GM23248 (cell line): ENCODE data around the gene SCMH1. TPM values are rescaled to one million over a fixed set of nuclear protein-coding genes. Genes with fewer than 3 reads are reported as not detected.
"Not testable (repeated sequence)": the region's sequence is repeated elsewhere in the genome, so short reads cannot be mapped to it uniquely, and the experiment has no call there.

Source experiments
- DNase-seq: peaks from one replicate; pipeline ENCODE4 v3.0.0-alpha.2; 2015
- H2AFZ ChIP-seq: fragments of 200-600 bp; sonication (generic); 2 replicates; pipeline ENCODE4 v1.6.1; 2016; ENCODE audit warnings: antibody characterized with exemption
- H3F3A ChIP-seq: fragments of 200-600 bp; sonication (generic); 2 replicates; pipeline ENCODE4 v1.6.1; 2016; ENCODE audit warnings: mild to moderate bottlenecking, antibody characterized with exemption, mixed run types; ENCODE audit not compliant: insufficient read depth
- H3K27ac ChIP-seq: fragments of 200-600 bp; sonication (generic); 2 replicates; pipeline ENCODE4 v1.5.1; 2016; ENCODE audit warnings: mild to moderate bottlenecking
- H3K27me3 ChIP-seq: fragments of 200-600 bp; sonication (generic); replicated peaks from 2 replicates; pipeline ENCODE4 v1.6.1; 2016; ENCODE audit warnings: mild to moderate bottlenecking; ENCODE audit not compliant: insufficient read depth
- H3K36me3 ChIP-seq: fragments of 200-600 bp; sonication (generic); 2 replicates; pipeline ENCODE4 v1.6.1; 2016; ENCODE audit warnings: low read depth, mild to moderate bottlenecking
- H3K4me1 ChIP-seq: fragments of 200-600 bp; sonication (generic); 2 replicates; pipeline ENCODE4 v1.6.1; 2016; ENCODE audit warnings: mild to moderate bottlenecking; ENCODE audit not compliant: insufficient read depth
- H3K4me2 ChIP-seq: fragments of 200-600 bp; sonication (generic); one replicate; pipeline ENCODE4 v1.6.1; 2016; ENCODE audit warnings: mild to moderate bottlenecking; ENCODE audit not compliant: unreplicated experiment
- H3K4me3 ChIP-seq: fragments of 200-600 bp; sonication (generic); 2 replicates; pipeline ENCODE4 v1.5.1; 2016; ENCODE audit warnings: mild to moderate bottlenecking
- H3K79me2 ChIP-seq: fragments of 200-600 bp; sonication (generic); 2 replicates; pipeline ENCODE4 v1.6.1; 2016; ENCODE audit warnings: mild to moderate bottlenecking; ENCODE audit not compliant: insufficient read depth
- H3K9ac ChIP-seq: fragments of 200-600 bp; sonication (generic); 2 replicates; pipeline ENCODE4 v1.6.1; 2016; ENCODE audit warnings: mild to moderate bottlenecking
- H3K9me2 ChIP-seq: fragments of 200-600 bp; sonication (generic); 2 replicates; pipeline ENCODE4 v1.6.1; 2016; ENCODE audit warnings: mixed run types, mild to moderate bottlenecking, moderate library complexity; ENCODE audit not compliant: insufficient read depth
- H3K9me3 ChIP-seq: fragments of 200-600 bp; sonication (generic); one replicate; pipeline ENCODE4 v1.6.1; 2017; ENCODE audit warnings: low read depth
- H4K20me1 ChIP-seq: fragments of 200-600 bp; sonication (generic); 2 replicates; pipeline ENCODE4 v1.6.0; 2016; ENCODE audit not compliant: insufficient read depth
- EZH2 ChIP-seq: fragments of 200-600 bp; sonication (generic); IDR thresholded peaks from 2 replicates; pipeline ENCODE4 v1.6.1; 2018; ENCODE audit warnings: antibody characterized with exemption, mild to moderate bottlenecking; ENCODE audit not compliant: insufficient read depth, poor library complexity, severe bottlenecking
- EZH2phosphoT487 ChIP-seq: fragments of 200-600 bp; sonication (generic); IDR thresholded peaks from 2 replicates; pipeline ENCODE4 v1.6.1; 2018; ENCODE audit warnings: antibody characterized with exemption, moderate library complexity, mild to moderate bottlenecking, low read depth; ENCODE audit not compliant: insufficient read depth
- WGBS, 2 experiments: methylation state at CpG; one replicate each; pipeline ENCODE4 v1.1.6; 2015 to 2017; ENCODE audit warnings: low lambda C conversion rate in 2 of 2, low coverage in 1 of 2; ENCODE audit errors: missing lambda C conversion rate in 2 of 2; 5-methylcytosine and 5-hydroxymethylcytosine counted together
- in situ Hi-C: fragments of 300-500 bp; cut with MboI; formaldehyde crosslinking; loops from 2 replicates; pipeline ENCODE4 v1.15.0; 2020
- polyA plus RNA-seq: library from polyadenylated mRNA; unstranded; fragments of >200 nt; fragmentation: Nextera tagmentation; extraction: Ambion mirVana; gene quantifications from 2 replicates; pipeline ENCODE4 v1.2.1, GENCODE V29; 2016
- total RNA-seq: library from RNA; depleted of rRNA; stranded (reverse); fragments of >200 nt; shearing (Covaris generic); gene quantifications from 2 replicates; pipeline ENCODE4 v1.2.3, GENCODE V29; 2014

SCMH1 gene
- total and polyA plus RNA-seq, 2 experiments from 2014 or later: 10.8 to 16.6 TPM

DNA sequence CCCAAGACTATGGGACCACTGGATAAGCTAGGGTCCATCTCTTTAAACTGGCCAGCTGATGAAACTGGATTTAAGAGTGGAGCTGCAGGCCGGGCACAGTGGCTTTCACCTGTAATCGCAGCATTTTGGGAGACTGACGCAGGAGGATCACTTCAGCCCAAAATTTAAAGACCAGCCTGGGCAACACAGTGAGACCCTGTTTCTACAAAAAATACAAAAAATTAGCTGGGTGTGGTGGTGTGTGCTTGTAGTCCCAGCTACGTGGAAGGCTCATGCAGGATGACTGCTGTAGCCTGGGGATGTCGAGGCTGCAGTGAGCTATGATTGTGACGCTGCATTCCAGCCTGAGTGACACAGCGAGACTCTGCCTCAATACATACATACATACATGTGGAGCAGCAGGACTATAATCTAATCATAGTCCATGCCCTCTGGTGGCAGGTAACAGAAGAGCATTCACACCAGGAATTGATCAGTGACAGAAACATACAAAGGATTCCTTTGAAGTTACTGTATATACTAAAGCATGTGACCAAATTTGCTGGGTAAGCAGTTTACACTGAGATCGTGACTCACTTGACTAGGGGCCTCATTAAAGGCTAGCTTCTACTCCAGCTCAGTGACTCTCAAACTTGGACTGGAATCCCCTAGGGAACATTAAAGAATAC is 119.1 kb downstream of the SCMH1 start:
- no peaks in the 10 kb centered on the region for H3F3A ChIP-seq
- no peaks in the 10 kb centered on the region for H4K20me1 ChIP-seq
- DNase-seq: peak; percentile 95
- no peaks in the 10 kb centered on the region for H3K79me2 ChIP-seq
- H3K27me3 ChIP-seq: no peaks in the 10 kb centered on the region
- in situ Hi-C loops: no loop called here
- no peak overlapping the region for H3K9ac ChIP-seq
- peak overlapping the region; percentile 32 for H3K4me2 ChIP-seq
- H3K9me2 ChIP-seq: no peaks in the 10 kb centered on the region
- H3K9me3 ChIP-seq: no peaks in the 10 kb centered on the region
- H2AFZ ChIP-seq: no peak overlapping the region
- TF ChIP-seq EZH2phosphoT487 (no peak), EZH2 (no peak)
- WGBS, 2 experiments: 73% methylated on average over 8 of the region's 8 CpGs
- H3K4me1 ChIP-seq: peaks cover 6% of the 10 kb centered on the region
- no peaks in the 10 kb centered on the region for H3K36me3 ChIP-seq
- H3K4me3 ChIP-seq: no peak overlapping the region
- H3K27ac ChIP-seq: no peak overlapping the region

DNA sequence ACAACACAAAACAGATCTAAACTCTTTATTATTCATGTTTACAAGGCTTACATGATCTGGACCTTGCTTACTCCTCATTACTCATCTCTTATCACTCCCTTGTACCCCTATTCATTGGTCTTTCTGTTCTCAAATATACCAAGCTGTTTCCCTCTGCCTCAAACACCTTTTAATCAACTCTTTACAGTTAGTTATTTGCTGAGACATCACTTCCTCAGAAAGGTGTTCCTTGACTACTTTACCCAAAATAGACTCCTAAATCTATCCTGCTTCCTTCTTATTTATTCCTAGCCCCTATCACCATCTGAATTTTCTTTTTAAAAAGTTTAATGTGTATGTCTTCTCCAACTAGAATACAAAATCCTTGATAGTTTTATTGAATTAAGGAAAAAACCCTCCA is 120.0 kb downstream of the SCMH1 start:
- H3K9me3 ChIP-seq: no peaks in the 10 kb centered on the region
- no peak overlapping the region for H2AFZ ChIP-seq
- H3F3A ChIP-seq: no peaks in the 10 kb centered on the region
- no peaks in the 10 kb centered on the region for H3K9me2 ChIP-seq
- H3K27ac ChIP-seq: no peak overlapping the region
- H3K4me1 ChIP-seq: peaks cover 6% of the 10 kb centered on the region
- H3K9ac ChIP-seq: no peak overlapping the region
- no peak overlapping the region for H3K4me3 ChIP-seq
- no peak for DNase-seq
- no peaks in the 10 kb centered on the region for H3K27me3 ChIP-seq
- H3K36me3 ChIP-seq: no peaks in the 10 kb centered on the region
- in situ Hi-C loops: no loop called here
- TF ChIP-seq EZH2 (no peak), EZH2phosphoT487 (no peak)
- no peaks in the 10 kb centered on the region for H4K20me1 ChIP-seq
- H3K79me2 ChIP-seq: no peaks in the 10 kb centered on the region
- H3K4me2 ChIP-seq: no peak overlapping the region

DNA sequence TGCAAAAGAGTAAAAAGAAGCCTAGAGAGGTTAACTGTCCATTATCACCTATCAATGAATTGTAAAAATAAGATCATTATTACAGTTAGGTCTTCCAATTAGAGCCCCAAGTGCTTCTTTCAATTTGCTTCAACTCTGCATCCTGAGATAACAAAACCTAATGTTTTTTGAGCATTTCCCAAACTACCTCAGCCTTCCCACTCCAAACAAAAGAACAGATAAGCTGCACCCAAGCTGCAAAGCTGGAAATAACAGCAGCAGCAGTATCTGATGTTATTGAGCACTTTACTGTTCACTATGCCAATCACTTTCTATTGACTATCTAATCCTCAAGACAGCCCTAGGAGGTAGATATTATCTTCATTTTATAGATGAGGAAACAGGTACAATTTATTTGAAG is 123.5 kb downstream of the SCMH1 start:
- Histone ChIP-seq H2AFZ (no peak overlapping the region), H3K4me3 (no peak overlapping the region), H3K4me1 (peaks cover 5% of the 10 kb centered on the region), H3K79me2 (no peaks in the 10 kb centered on the region), H3K9me2 (no peaks in the 10 kb centered on the region), H3K9ac (no peak overlapping the region), H4K20me1 (no peaks in the 10 kb centered on the region), H3K36me3 (0 out of 2 replicates have a peak, but pooled peaks cover 9% of the 10 kb centered on the region), H3K4me2 (no peak overlapping the region), H3F3A (no peaks in the 10 kb centered on the region), H3K27ac (no peak overlapping the region), H3K9me3 (no peaks in the 10 kb centered on the region), H3K27me3 (no peaks in the 10 kb centered on the region)
- DNase-seq: no peak
- no peak for TF ChIP-seq EZH2
- in situ Hi-C loops: no loop called here

DNA sequence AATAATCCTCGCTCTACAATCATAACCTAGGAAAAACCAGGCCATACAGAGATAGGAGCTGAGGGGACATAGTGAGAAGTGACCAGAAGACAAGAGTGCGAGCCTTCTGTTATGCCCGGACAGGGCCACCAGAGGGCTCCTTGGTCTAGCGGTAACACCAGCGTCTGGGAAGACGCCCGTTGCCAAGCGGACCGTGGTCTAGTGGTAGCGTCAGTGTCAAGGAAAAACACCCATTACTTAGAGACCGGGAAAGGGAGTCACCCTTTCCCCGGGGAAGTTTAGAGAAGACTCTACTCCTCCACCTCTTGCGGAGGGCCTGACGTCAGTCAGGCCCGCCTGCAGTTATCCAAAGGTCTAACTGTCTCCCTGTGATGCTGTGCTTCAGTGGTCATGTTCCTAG is 124.9 kb downstream of the SCMH1 start:
- H3K4me2 ChIP-seq, H2AFZ ChIP-seq, H3K4me3 ChIP-seq, H3K9ac ChIP-seq, H3F3A ChIP-seq, H3K79me2 ChIP-seq, H3K27me3 ChIP-seq, H3K36me3 ChIP-seq, in situ Hi-C loops, H4K20me1 ChIP-seq, H3K4me1 ChIP-seq, H3K9me2 ChIP-seq, H3K27ac ChIP-seq, DNase-seq, H3K9me3 ChIP-seq: not testable (repeated sequence)
- 93% methylated on average over 13 to 15 of the region's 15 CpGs for WGBS, 2 experiments

DNA sequence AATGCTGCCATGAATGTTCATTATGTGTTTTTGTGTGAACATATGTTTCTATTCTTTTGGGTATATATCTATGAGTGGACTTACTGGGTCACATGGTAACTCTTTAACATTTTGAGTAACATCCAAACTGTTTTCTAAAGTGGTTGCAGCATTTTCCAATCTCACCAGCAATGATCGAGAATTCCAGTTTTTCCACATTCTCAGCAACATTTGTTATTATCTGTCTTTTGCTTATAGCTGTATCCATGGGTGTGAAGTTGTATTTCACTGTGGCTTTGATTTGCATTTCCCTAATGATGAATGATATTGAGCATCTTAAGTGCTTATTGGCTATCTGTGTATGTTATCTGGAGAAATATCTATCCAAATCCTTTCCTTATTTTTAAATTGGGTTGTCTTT is 131.4 kb downstream of the SCMH1 start:
- no peak for TF ChIP-seq EZH2
- TF ChIP-seq EZH2phosphoT487: no peak
- Histone ChIP-seq H3K4me3 (no peak overlapping the region), H3K9me2 (no peaks in the 10 kb centered on the region), H3K9ac (no peak overlapping the region), H2AFZ (no peak overlapping the region), H3K4me2 (peak overlapping the region; percentile 50), H3K4me1 (peaks cover 26% of the 10 kb centered on the region), H4K20me1 (no peaks in the 10 kb centered on the region), H3K36me3 (no peaks in the 10 kb centered on the region), H3K27ac (no peak overlapping the region), H3K79me2 (no peaks in the 10 kb centered on the region), H3K27me3 (no peaks in the 10 kb centered on the region), H3F3A (peaks cover 36% of the 10 kb centered on the region), H3K9me3 (no peaks in the 10 kb centered on the region)
- no peak for DNase-seq
- in situ Hi-C loops: no loop called here
- WGBS, 2 experiments: 98 to 100% methylated on average over 1 of the region's 1 CpG
